ENCODE results near the gene MOB3C. TPM values are rescaled to one million over a fixed set of nuclear protein-coding genes. Genes with fewer than 3 reads are reported as not detected.

Gene MOB3C
- polyA plus RNA-seq, 3 donors = 5.3 to 18.1 (median 6.1) TPM

DNA sequence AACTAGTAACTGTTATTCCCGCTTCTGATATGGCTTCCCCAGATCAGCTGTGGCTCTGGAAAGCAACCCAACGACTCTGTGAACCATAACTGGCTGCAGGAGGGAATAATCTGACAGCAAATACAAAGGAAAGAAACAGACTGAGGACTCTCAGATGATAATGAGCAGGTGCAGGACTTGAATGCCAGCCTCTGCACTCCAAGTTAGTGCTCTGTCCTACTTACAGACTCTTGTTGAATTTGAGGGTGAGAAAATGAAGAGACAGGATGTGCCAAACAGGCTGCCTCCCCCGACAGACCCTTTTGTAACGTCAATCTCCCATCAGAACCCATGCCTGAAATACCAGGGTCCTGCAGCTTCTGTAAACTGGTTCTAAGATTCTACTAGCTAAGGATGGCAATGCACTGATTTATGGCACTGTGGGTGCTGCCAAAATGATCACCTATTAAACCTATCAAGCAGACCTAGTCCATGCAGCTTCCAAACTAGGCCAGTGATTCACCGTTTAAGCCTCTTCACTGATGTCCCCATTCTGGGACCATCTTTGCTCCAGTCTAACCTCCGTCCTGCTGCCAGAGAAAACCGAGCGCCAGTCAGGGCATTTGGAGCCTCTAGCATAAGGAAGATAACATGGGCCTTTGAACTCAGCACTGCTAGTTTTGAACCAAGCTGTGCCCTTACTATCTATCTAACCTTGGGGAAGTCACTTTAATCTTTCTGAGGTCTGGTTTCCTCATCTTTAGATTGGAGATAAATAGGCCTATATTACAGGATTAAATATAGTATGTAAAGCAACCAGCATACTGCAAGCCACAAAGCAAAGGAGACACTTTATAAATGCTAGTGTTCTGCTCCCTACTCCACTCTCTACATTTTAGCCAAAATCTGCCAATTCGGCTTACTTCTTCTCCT lies 17.3 kb downstream of the MOB3C start:
- Histone ChIP-seq H3K9me3 (replicated peaks in 1 of 2; ENCODE audit: control insufficient read depth in 1 of 2, insufficient read depth in 1 of 2, low read length in 2 of 2) (no peaks in the 10 kb centered on the region), H3K79me2 (ENCODE audit: insufficient read depth, low read length) (peaks cover 79% of the 10 kb centered on the region), H3K27ac (ENCODE audit: low read depth in 1 of 2, low read length in 2 of 2) (no peak overlapping the region), H4K20me1 (ENCODE audit: insufficient read depth, low read length) (peaks cover 52% of the 10 kb centered on the region), H3K4me1 (ENCODE audit: control insufficient read depth in 1 of 2, insufficient read depth in 2 of 2, low read length in 2 of 2) (peaks cover 64 to 84% of the 10 kb centered on the region in 2 donors), H2AFZ (ENCODE audit: insufficient read depth, low read depth, low read length, poor library complexity, severe bottlenecking) (no peak overlapping the region), H3K9ac (ENCODE audit: insufficient read depth, low read length, poor library complexity, severe bottlenecking) (no peak overlapping the region), H3K27me3 (ENCODE audit: control insufficient read depth in 2 of 2, insufficient read depth in 2 of 2, low read length in 2 of 2) (no peaks in the 10 kb centered on the region), H3K36me3 (replicated peaks in 1 of 2; ENCODE audit: control insufficient read depth in 1 of 2, insufficient read depth in 2 of 2, low read length in 2 of 2) (peaks cover 0 to 9% of the 10 kb centered on the region in 2 donors), H3K4me2 (replicated peaks; ENCODE audit: extremely low read depth, low read length, poor library complexity, severe bottlenecking) (no peak overlapping the region), H3K4me3 (replicated peaks in 1 of 3; ENCODE audit: low read depth in 2 of 3, low read length in 3 of 3) (no peak overlapping the region)
- H3K4me1 Mint-ChIP-seq = peaks cover 92% of the 10 kb centered on the region
- H3K4me3 Mint-ChIP-seq = no peak overlapping the region
- peak overlapping the region in 2 of 7 donors; percentile 2 to 53 for H3K27ac Mint-ChIP-seq
- H3K36me3 Mint-ChIP-seq = peaks cover 34 to 42% of the 10 kb centered on the region in 2 donors
- WGBS (ENCODE audit: insufficient coverage) = 95% methylated on average over 5 of the region's 9 CpGs
- intact Hi-C loops (cut with micrococcal nuclease) = no loop called here
- no peaks in the 10 kb centered on the region for H3K27me3 Mint-ChIP-seq (ENCODE audit: low read depth in 3 of 3)
- no peaks in the 10 kb centered on the region for H3K9me3 Mint-ChIP-seq
- DNase-seq = no peak
- TF ChIP-seq, protein P1, sequence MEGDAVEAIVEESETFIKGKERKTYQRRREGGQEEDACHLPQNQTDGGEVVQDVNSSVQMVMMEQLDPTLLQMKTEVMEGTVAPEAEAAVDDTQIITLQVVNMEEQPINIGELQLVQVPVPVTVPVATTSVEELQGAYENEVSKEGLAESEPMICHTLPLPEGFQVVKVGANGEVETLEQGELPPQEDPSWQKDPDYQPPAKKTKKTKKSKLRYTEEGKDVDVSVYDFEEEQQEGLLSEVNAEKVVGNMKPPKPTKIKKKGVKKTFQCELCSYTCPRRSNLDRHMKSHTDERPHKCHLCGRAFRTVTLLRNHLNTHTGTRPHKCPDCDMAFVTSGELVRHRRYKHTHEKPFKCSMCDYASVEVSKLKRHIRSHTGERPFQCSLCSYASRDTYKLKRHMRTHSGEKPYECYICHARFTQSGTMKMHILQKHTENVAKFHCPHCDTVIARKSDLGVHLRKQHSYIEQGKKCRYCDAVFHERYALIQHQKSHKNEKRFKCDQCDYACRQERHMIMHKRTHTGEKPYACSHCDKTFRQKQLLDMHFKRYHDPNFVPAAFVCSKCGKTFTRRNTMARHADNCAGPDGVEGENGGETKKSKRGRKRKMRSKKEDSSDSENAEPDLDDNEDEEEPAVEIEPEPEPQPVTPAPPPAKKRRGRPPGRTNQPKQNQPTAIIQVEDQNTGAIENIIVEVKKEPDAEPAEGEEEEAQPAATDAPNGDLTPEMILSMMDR (IDR thresholded peaks at IDR 0.05) = no peak

GRCh38 chr1:46596846-46597245 lies 19.8 kb downstream of the MOB3C start:
- no CpG with 5 or more reads among the region's 3 CpGs for WGBS (ENCODE audit: insufficient coverage)
- peak overlapping the region in 4 of 7 donors; percentile 64 to 95 (median 72) for H3K27ac Mint-ChIP-seq
- intact Hi-C loops (cut with micrococcal nuclease) = no loop called here

More at GRCh38 chr1:46596846-46597245, 19.8 kb downstream of the MOB3C start:
- Histone ChIP-seq H3K36me3 (replicated peaks in 1 of 2; ENCODE audit: control insufficient read depth in 1 of 2, insufficient read depth in 2 of 2, low read length in 2 of 2) (peaks cover 11 to 24% of the 10 kb centered on the region in 2 donors), H3K9ac (ENCODE audit: insufficient read depth, low read length, poor library complexity, severe bottlenecking) (no peak overlapping the region), H3K4me3 (replicated peaks in 1 of 3; ENCODE audit: low read depth in 2 of 3, low read length in 3 of 3) (no peak overlapping the region), H3K79me2 (ENCODE audit: insufficient read depth, low read length) (peaks cover 69% of the 10 kb centered on the region), H4K20me1 (ENCODE audit: insufficient read depth, low read length) (peaks cover 41% of the 10 kb centered on the region), H3K4me2 (replicated peaks; ENCODE audit: extremely low read depth, low read length, poor library complexity, severe bottlenecking) (no peak overlapping the region), H3K27ac (ENCODE audit: low read depth in 1 of 2, low read length in 2 of 2) (peak overlapping the region in 1 of 2 donors; percentile 82), H3K4me1 (ENCODE audit: control insufficient read depth in 1 of 2, insufficient read depth in 2 of 2, low read length in 2 of 2) (peaks cover 59 to 78% of the 10 kb centered on the region in 2 donors), H3K27me3 (ENCODE audit: control insufficient read depth in 2 of 2, insufficient read depth in 2 of 2, low read length in 2 of 2) (no peaks in the 10 kb centered on the region), H3K9me3 (replicated peaks in 1 of 2; ENCODE audit: control insufficient read depth in 1 of 2, insufficient read depth in 1 of 2, low read length in 2 of 2) (no peaks in the 10 kb centered on the region), H2AFZ (ENCODE audit: insufficient read depth, low read depth, low read length, poor library complexity, severe bottlenecking) (no peak overlapping the region)
- no peak overlapping the region for H3K4me3 Mint-ChIP-seq
- peaks cover 53 to 63% of the 10 kb centered on the region in 2 donors for H3K36me3 Mint-ChIP-seq
- no peaks in the 10 kb centered on the region for H3K27me3 Mint-ChIP-seq (ENCODE audit: low read depth in 3 of 3)
- peaks cover 86% of the 10 kb centered on the region for H3K4me1 Mint-ChIP-seq
- H3K9me3 Mint-ChIP-seq = no peaks in the 10 kb centered on the region
- DNase-seq = no peak
- TF ChIP-seq, protein P1 (IDR thresholded peaks at IDR 0.05) = no peak
